Spleen (tissue), 11 donors: ENCODE results near the gene TSHB. TPM values are rescaled to one million over a fixed set of nuclear protein-coding genes. Genes with fewer than 3 reads are reported as not detected.

Source experiments
- DNase-seq: peaks from one replicate; pipeline ENCODE4 v3.0.0-alpha.2; 2020
- H3K27ac ChIP-seq, 8 donors: fragments of 200-600 bp; sonication (generic) in 7 of 8; 1 replicate in 4 of 8; 2 replicates in 4 of 8; pipeline versions ENCODE4 v1.5.0 to v1.8.0; 2016 to 2021; ENCODE audit warnings: inconsistent platforms in 4 of 8, mild to moderate bottlenecking in 4 of 8, moderate library complexity in 1 of 8
- H3K27me3 ChIP-seq, 7 donors: fragments of 200-600 bp; sonication (generic) in 6 of 7; replicated peaks in 1 of 7; 1 replicate in 4 of 7; 2 replicates in 3 of 7; pipeline versions ENCODE4 v1.5.0 to v1.8.0; 2016 to 2021; ENCODE audit warnings: inconsistent platforms in 3 of 7, mild to moderate bottlenecking in 1 of 7
- H3K36me3 ChIP-seq, 6 donors: fragments of 200-600 bp; sonication (generic) in 5 of 6; 1 replicate in 4 of 6; 2 replicates in 2 of 6; pipeline versions ENCODE4 v1.5.0 to v1.8.0; 2016 to 2021; ENCODE audit warnings: inconsistent platforms in 2 of 6
- H3K4me1 ChIP-seq, 6 donors: fragments of 200-600 bp; sonication (generic) in 5 of 6; 1 replicate in 3 of 6; 2 replicates in 3 of 6; pipeline versions ENCODE4 v1.5.0 to v1.8.0; 2016 to 2021; ENCODE audit warnings: inconsistent platforms in 3 of 6
- H3K4me3 ChIP-seq, 8 donors: fragments of 200-600 bp; sonication (generic) in 7 of 8; 1 replicate in 4 of 8; 2 replicates in 4 of 8; pipeline versions ENCODE4 v1.5.0 to v1.8.0; 2016 to 2021; ENCODE audit warnings: inconsistent platforms in 4 of 8, mild to moderate bottlenecking in 4 of 8, moderate library complexity in 2 of 8
- H3K9me3 ChIP-seq, 8 donors: fragments of 200-600 bp; sonication (generic) in 7 of 8; 1 replicate in 4 of 8; 2 replicates in 4 of 8; pipeline versions ENCODE4 v1.5.0 to v1.8.0; 2016 to 2021; ENCODE audit warnings: inconsistent platforms in 4 of 8
- POLR2A ChIP-seq, 3 donors: fragments of 450-650 bp; IDR thresholded peaks; one replicate each; pipeline ENCODE4 v1.5.1; 2017; ENCODE audit warnings: antibody characterized with exemption in 3 of 3, mild to moderate bottlenecking in 1 of 3
- POLR2AphosphoS5 ChIP-seq, 3 donors: sonication (generic); formaldehyde crosslinking; IDR thresholded peaks; one replicate each; pipeline ENCODE4 v1.5.1; 2017; ENCODE audit warnings: antibody characterized with exemption in 3 of 3
- WGBS, 5 donors: extraction: QIAGEN DNeasy Blood & Tissue Kit in 3 of 5; methylation state at CpG; one replicate each; pipeline versions ENCODE4 v1.1.5 to v1.1.7; 2013 to 2018; 5-methylcytosine and 5-hydroxymethylcytosine counted together
- intact Hi-C: fragments of 100-400 bp; cut with DNase I; formaldehyde crosslinking; loops from one replicate; pipeline ENCODE4 v1.15.0; 2023; ENCODE audit warnings: low total_unique reads
- polyA plus RNA-seq, 3 donors: library from polyadenylated mRNA; stranded (reverse); fragments of 200-250 nt; gene quantifications; one replicate each; pipeline ENCODE4 v1.2.1, GENCODE V29; 2013
- total RNA-seq, 7 donors: library from RNA; depleted of rRNA in 3 of 7; stranded (reverse); fragments of >200 nt in 3 of 7; fragmentation: NEBNext Ultra II Directional in 4 of 7; extraction: Animal tissue kit (Norgen Biotek cat#: 25700) in 4 of 7; gene quantifications; one replicate each; pipeline versions ENCODE4 v1.1.0 to v1.2.1, GENCODE V29; 2016 to 2021
- TF ChIP-seq, protein P1 (sequence below), 11 experiments: fragments of 200-600 bp in 7 of 11; fragments of 450-650 bp in 4 of 11; sonication (generic) in 4 of 11; IDR thresholded peaks in 8 of 11; conservative IDR thresholded peaks in 3 of 11; 1 replicate in 7 of 11; 2 replicates in 4 of 11; pipeline versions ENCODE4 v1.4.0 to v1.8.0; 2016 to 2021; ENCODE audit warnings: antibody characterized with exemption in 11 of 11, inconsistent platforms in 4 of 11, mild to moderate bottlenecking in 1 of 11
- donor health status: healthy with polysubstance abuse.
- donor health status: DM: no; HTN: no; CAD: no; lungs with moderate emphysema.
- donor health status: DM: no; HTN: no; CAD: no.
- donor health status: Bipolar disorder and iron deficiency.
- donor health status: healthy.
- donor health status: DM: no; HTN: no; CAD: no.
- donor health status: DM: yes; HTN: yes; CAD: no.

Gene TSHB
- total and polyA plus RNA-seq, 10 donors, result not detected

DNA sequence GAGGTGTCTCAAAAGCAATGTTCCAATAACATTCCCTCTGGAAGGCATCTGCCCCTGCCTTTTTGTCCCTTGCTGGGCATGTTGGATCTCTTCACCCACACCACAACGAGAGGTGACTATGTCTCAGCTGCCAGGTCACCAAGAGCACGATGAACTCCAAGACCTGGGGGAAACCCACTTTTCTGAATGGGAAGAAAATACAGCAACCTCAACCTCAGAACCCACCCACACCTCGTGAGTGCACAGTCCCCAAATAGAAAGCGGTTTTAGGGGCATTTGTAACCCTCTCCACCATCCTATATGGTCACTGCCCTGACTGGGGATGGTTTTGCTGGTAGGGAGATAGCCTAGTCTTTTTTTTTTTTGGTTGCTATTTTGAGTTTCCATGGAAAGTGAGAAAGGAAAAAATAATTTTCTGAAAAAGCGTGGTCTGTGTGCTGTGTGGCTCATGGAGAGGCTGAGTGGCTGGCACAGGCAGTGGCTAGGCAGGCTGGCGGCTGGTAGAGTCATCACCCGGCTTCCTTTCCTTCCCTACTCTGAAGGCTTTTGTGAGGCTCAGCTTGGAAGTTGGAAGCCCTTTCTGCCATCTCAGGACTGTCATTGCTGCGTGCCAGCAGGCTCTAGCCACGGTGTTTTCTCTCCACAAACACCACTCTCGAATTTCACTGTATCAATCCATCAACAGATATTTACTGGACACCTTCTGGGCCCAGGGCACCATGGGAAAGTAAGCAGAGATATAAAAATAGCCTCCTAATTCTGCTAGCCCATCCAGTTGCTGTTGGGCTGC, 43.9 kb downstream of the TSHB start:
- intact Hi-C loops, result no loop called here
- Histone ChIP-seq H3K9me3 (no peaks in the 10 kb centered on the region), H3K4me1 (peaks cover 0 to 4% (median 0%) of the 10 kb centered on the region in 6 donors), H3K36me3 (peaks cover 0 to 36% (median 0%) of the 10 kb centered on the region in 6 donors), H3K27me3 (peaks cover 0 to 20% (median 0%) of the 10 kb centered on the region in 7 donors), H3K4me3 (no peak overlapping the region), H3K27ac (no peak overlapping the region)
- 68 to 78% (median 76%) methylated on average over 10 of the region's 10 CpGs for WGBS, 5 donors
- no peak for DNase-seq
- TF ChIP-seq POLR2AphosphoS5 (IDR thresholded peaks at IDR 0.05), result no peak
- TF ChIP-seq, protein P1, sequence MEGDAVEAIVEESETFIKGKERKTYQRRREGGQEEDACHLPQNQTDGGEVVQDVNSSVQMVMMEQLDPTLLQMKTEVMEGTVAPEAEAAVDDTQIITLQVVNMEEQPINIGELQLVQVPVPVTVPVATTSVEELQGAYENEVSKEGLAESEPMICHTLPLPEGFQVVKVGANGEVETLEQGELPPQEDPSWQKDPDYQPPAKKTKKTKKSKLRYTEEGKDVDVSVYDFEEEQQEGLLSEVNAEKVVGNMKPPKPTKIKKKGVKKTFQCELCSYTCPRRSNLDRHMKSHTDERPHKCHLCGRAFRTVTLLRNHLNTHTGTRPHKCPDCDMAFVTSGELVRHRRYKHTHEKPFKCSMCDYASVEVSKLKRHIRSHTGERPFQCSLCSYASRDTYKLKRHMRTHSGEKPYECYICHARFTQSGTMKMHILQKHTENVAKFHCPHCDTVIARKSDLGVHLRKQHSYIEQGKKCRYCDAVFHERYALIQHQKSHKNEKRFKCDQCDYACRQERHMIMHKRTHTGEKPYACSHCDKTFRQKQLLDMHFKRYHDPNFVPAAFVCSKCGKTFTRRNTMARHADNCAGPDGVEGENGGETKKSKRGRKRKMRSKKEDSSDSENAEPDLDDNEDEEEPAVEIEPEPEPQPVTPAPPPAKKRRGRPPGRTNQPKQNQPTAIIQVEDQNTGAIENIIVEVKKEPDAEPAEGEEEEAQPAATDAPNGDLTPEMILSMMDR (IDR thresholded peaks at IDR 0.05 in 8 of 11, conservative IDR thresholded peaks at IDR 0.05 in 3 of 11), result no peak
- TF ChIP-seq POLR2A (IDR thresholded peaks at IDR 0.05), result no peak

DNA sequence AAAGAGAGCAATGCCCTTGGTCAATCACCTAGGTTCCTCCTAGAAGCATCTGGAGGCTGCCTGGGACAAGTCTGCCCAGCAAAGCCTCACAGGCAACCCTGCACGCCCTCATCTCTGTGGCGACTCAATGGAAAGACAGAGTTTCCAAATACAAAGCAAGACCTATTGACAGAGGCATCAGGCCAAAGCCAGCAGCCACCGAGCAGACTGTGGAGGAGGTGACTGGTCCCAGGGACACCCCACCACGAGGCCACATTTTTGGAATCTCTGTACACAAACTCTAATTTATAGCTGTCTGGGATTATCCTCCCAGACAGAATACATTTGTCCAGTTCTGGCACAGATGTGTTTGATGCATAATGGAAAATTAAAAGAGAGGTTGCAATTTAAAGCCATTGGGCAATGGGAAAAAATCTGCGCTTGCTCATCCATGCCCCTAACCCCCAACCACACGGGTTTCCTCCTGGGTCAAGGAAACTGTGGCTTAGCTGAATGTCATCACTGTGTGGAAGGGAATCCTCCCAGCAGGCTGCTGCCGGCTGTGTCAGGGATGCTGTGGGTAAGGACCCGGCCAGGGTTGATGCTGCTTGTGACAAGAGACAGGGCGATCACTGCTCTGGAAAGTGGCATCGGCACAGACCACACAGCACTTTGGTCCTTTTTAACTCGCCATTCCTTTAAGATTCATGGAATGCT, 45.4 kb downstream of the TSHB start:
- Histone ChIP-seq H3K36me3 (peaks cover 0 to 22% (median 0%) of the 10 kb centered on the region in 6 donors), H3K4me1 (peaks cover 0 to 4% (median 0%) of the 10 kb centered on the region in 6 donors), H3K9me3 (no peaks in the 10 kb centered on the region), H3K27ac (no peak overlapping the region), H3K27me3 (peaks cover 0 to 20% (median 0%) of the 10 kb centered on the region in 7 donors), H3K4me3 (no peak overlapping the region)
- DNase-seq, result no peak
- TF ChIP-seq, protein P1 (IDR thresholded peaks at IDR 0.05 in 8 of 11, conservative IDR thresholded peaks at IDR 0.05 in 3 of 11), result no peak
- WGBS, 5 donors, result 61 to 72% (median 64%) methylated on average over 11 of the region's 11 CpGs
- intact Hi-C loops, result no loop called here

DNA sequence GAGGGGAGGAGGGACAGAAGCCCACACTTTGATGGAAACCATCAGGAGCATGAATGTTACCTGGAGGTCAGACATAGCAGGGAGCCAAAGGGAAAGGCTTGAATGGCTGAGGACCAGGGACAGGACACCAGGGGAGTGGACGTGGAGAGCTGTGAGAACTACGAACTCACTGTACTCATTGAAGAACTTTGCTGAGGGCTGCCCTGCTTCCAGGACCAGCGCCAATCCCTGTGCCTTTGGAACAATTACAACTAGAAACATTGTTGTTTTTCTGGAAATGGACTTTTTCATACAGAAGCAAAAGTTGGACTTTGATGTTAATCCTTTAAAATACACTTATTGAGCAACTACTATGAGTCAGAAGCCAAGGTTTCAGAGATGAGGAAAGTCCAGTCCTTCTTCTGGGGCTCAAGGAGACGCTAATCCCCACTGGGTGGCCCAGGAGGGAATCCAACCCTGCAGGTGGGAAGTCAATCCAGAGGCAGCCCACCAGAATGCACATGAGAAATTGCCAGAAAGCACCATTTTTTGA, 46.8 kb downstream of the TSHB start:
- Histone ChIP-seq H3K9me3 (no peaks in the 10 kb centered on the region), H3K36me3 (peaks cover 0 to 18% (median 0%) of the 10 kb centered on the region in 6 donors), H3K4me1 (peaks cover 0 to 4% (median 0%) of the 10 kb centered on the region in 6 donors), H3K27me3 (peaks cover 0 to 20% (median 0%) of the 10 kb centered on the region in 7 donors), H3K4me3 (no peak overlapping the region), H3K27ac (no peak overlapping the region)
- TF ChIP-seq, protein P1 (IDR thresholded peaks at IDR 0.05 in 8 of 11, conservative IDR thresholded peaks at IDR 0.05 in 3 of 11), result no peak
- TF ChIP-seq POLR2A (IDR thresholded peaks at IDR 0.05), result no peak
- no peak for TF ChIP-seq POLR2AphosphoS5 (IDR thresholded peaks at IDR 0.05)
- WGBS, 5 donors, result 68 to 94% (median 78%) methylated on average over 4 of the region's 4 CpGs
- DNase-seq, result no peak
- intact Hi-C loops, result no loop called here
